GM12865 (cell line): ENCODE data around the gene GTF3C1.

ENCODE experiments used
- DNase-seq: peaks from one replicate; pipeline ENCODE4 v3.0.0; 2010; ENCODE audit warnings: low read depth
- H3K4me3 ChIP-seq: 2 replicates; pipeline ENCODE4 v1.5.1; 2011; ENCODE audit warnings: mild to moderate bottlenecking, low read depth, low read length, control low read depth
- TF ChIP-seq, protein P1 (sequence below): IDR thresholded peaks from 2 replicates; pipeline ENCODE4 v1.5.1; 2011; ENCODE audit warnings: low read length, control low read depth, low read depth, inconsistent platforms; ENCODE audit not compliant: insufficient read depth; ENCODE audit errors: missing control alignments

GTF3C1 gene

DNA sequence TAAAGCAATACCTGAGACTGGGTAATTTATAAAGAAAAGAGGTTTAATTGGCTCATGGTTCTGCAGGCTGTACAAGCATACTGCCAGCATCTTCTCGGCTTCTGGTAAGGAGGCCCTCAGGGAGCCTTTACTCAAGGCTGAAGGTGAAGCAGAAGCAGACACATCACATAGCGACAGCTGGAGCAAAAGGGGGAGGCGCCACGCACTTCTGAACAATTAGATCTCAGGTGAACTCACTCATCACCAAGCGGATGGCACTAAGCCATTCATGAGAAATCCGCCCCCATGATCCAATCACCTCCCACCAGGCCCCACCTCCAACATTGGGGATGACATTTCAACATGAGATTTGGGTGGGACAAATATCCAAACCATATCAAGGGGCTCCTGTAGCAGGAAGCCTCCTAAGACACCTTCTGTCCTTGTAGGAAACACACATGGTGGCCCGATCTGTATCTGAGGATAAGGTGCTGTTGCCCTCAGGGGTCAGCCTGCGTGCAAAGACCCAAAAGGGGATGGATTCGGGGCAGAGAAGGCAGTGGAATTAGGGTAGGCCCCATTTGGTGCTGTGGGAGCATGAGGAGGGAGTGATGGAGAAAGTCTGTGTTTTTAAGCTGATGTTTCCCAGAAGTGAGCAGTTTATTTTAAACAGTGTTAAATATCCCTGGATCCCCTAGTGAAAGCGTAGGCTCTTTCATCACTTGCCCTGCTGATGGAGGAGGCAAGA lies 124.8 kb downstream of the GTF3C1 start:
- no peak overlapping the region for H3K4me3 ChIP-seq
- no peak for DNase-seq
- TF ChIP-seq, protein P1, sequence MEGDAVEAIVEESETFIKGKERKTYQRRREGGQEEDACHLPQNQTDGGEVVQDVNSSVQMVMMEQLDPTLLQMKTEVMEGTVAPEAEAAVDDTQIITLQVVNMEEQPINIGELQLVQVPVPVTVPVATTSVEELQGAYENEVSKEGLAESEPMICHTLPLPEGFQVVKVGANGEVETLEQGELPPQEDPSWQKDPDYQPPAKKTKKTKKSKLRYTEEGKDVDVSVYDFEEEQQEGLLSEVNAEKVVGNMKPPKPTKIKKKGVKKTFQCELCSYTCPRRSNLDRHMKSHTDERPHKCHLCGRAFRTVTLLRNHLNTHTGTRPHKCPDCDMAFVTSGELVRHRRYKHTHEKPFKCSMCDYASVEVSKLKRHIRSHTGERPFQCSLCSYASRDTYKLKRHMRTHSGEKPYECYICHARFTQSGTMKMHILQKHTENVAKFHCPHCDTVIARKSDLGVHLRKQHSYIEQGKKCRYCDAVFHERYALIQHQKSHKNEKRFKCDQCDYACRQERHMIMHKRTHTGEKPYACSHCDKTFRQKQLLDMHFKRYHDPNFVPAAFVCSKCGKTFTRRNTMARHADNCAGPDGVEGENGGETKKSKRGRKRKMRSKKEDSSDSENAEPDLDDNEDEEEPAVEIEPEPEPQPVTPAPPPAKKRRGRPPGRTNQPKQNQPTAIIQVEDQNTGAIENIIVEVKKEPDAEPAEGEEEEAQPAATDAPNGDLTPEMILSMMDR: no peak

DNA sequence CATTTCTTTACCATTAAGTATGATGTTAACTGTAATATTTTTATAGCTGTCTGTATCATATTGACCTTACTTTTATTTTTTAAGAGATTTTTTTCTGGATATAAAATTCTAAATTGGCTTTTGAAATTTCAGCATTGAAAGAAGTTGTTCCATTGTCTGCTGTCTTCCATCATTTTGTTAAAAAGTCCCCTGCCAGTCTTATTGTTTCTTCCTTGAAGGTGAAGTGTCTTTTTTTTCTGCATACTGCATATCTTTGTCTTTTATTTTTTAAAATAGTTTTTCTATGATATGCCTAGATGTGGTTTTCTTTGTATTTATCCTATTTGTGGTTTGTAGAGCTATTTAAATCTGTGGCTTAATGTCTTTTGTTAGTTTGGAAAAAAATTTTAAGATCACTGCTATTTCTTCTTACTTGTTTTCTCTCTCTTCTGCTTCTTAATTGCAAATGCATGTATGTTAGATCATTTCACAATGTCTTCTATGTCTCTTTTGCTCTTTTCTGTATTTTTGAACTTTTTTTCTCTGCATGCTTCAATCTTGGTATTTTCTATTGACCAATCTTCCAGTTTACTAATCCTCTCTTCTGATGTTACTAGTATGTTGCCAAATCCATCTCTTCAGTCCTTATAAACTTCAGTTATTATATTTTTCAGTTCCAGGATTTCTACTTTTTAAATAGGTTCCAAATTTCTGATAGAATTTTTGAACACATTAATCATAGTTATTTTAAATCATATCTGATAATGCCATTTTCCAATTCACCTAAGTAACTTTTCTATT lies 127.6 kb downstream of the GTF3C1 start:
- no peak for DNase-seq
- no peak overlapping the region for H3K4me3 ChIP-seq
- TF ChIP-seq, protein P1: no peak

DNA sequence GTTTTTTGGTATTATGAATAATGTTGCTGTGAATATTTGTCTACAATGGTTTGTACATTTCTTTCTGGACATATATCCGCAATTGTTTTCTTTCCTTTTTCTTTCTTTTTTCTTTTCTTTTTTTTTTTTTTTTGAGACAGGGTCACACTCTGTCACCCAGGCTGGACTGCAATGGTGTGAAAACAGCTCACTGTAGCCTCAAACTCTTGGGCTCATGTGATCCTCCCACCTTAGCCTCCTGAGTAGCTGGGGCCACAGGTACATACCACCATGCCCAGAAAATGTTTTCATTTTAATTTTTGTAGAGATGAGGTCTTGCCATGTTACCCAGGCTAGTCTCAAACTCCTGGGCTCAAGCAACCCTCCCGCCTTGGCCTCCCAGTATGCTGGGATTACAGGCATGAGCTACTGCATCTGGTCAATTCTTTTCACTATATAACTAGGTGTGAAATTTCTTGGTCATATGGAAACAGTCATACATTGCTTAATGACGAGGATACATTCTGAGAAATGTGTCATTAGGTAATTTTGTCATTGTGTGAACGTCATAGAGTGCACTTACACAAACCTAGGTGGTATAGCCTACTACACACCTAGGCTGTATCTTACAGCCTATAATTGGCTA lies 132.6 kb downstream of the GTF3C1 start:
- H3K4me3 ChIP-seq: no peak overlapping the region
- DNase-seq: no peak
- TF ChIP-seq, protein P1: no peak

DNA sequence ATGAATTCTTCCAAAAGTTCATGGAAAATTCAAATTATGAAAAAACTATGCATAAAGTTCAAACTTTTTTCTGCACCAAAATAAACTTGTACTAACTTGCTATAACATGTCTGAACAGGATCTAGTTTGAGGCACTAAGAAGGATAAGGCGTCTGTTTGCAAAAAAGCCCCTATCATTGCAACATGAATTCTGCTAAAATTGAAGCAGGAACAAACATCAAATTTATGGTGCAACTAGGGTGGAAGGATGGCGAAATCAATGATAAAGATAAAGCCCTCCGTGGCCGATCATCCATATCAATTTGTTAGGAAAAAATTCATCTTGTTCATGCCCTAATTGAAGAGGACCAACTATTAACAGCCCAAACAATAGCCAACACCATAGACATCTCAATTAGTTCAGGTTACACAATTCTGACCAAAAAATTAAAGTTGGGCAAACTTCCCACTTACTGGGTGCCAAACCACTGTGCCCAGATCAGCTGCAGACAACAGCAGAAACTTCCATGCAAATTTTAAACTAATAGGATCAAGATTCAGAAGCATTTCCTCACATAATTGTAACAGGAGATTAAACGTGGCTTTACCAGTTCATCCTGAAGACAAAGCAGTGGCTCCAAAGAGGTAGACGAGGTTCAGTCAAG lies 134.8 kb downstream of the GTF3C1 start:
- TF ChIP-seq, protein P1: no peak
- H3K4me3 ChIP-seq: no peak overlapping the region
- DNase-seq: no peak

DNA sequence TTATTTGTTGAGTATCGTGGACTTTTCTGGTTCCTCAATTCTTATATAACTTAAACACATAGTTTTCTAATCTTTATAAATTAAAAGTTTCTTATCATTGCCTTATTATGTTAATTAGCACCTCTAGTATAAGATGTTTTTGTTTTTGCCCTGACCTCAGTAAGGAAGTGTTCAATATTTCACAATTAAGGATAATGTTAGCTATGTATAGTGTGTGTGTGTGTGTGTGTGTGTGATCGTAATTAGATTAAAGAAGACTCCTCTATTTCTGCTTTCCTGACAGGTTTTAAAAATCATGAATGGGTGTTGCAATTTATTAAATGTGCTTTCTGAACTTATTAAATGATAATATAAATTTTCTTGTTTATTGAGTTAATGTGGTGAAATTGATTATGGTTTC lies 135.8 kb downstream of the GTF3C1 start:
- no peak for DNase-seq
- TF ChIP-seq, protein P1: no peak
- no peak overlapping the region; the same call in 1 of the 2 replicates for H3K4me3 ChIP-seq

DNA sequence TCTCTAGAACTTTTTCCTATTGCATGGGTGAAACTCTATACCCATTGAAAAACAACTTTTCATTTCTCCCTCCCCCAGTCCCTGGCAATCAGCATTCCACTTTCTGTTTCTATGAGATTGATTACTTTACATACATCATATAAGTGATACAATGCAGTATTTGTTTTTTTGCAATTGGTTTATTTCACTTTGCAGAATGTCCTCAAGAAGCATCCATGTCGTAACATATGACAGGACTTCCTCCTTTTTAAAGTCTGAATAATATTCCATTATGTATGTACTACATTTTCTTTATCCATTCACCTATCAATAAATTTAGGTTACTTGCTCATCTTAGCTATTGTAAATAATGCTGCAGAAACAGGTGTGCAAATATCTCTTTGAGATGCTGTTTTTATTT lies 139.0 kb downstream of the GTF3C1 start:
- TF ChIP-seq, protein P1: no peak
- H3K4me3 ChIP-seq: peak overlapping the region; percentile 18; the same call in 1 of the 2 replicates
- DNase-seq: no peak
